SHP77 (cell line): ENCODE measurements around the gene REX1BD.
"Not testable (repeated sequence)": the region's sequence is repeated elsewhere in the genome, so short reads cannot be mapped to it uniquely, and the experiment has no call there.

Experiments
- DNase-seq, 2 experiments: peaks; one replicate each; lab custom pipeline; 2025; lab: John Stamatoyannopoulos, UW

Gene REX1BD

GRCh38 chr19:18588611-18589379, at the start of gene REX1BD:
REX1BD (plus strand) TSS chr19:18588798; CDS start chr19:18588802, 4 bp downstream.
- DNase-seq, result peak; percentile 73 to 91

- no peak for DNase-seq
These were observed 49.2 kb upstream of the REX1BD start for GRCh38 chr19:18539372-18539771.

GRCh38 chr19:18540200-18540599, 48.4 kb upstream of the REX1BD start:
- DNase-seq, result not testable (repeated sequence)

GRCh38 chr19:18541258-18541991, 47.2 kb upstream of the REX1BD start:
- no peak for DNase-seq

- DNase-seq, result no peak
These were observed 46.3 kb upstream of the REX1BD start for GRCh38 chr19:18541992-18542940.

- DNase-seq, result peak; percentile 90 to 93
These were observed 45.4 kb upstream of the REX1BD start, which contains the start of gene FKBP8 for GRCh38 chr19:18542941-18543813. FKBP8 (minus strand) TSS chr19:18543573; CDS start chr19:18541970, 1,603 bp downstream.

GRCh38 chr19:18543814-18544475, 44.7 kb upstream of the REX1BD start:
- DNase-seq, result peak; percentile 80 to 82

GRCh38 chr19:18551631-18552030, 37.0 kb upstream of the REX1BD start:
- DNase-seq, result no peak

GRCh38 chr19:18557411-18558201, 31.0 kb upstream of the REX1BD start, which contains the start of gene KXD1:
KXD1 (plus strand) TSS chr19:18557870; CDS start chr19:18562057, 4,187 bp downstream.
- DNase-seq, result peak; percentile 99 to 100

GRCh38 chr19:18558202-18558555, 30.4 kb upstream of the REX1BD start:
- no peak for DNase-seq

GRCh38 chr19:18558604-18559003, 30.0 kb upstream of the REX1BD start:
- no peak for DNase-seq

- DNase-seq, result no peak
These were observed 28.9 kb upstream of the REX1BD start for GRCh38 chr19:18559685-18560084.

- DNase-seq, result no peak
These were observed 26.5 kb upstream of the REX1BD start for GRCh38 chr19:18562086-18562485.

- no peak for DNase-seq
These were observed 21.6 kb upstream of the REX1BD start for GRCh38 chr19:18566953-18567352.

GRCh38 chr19:18568367-18568766, 20.2 kb upstream of the REX1BD start:
- no peak for DNase-seq

GRCh38 chr19:18571564-18572344, 16.8 kb upstream of the REX1BD start, which contains the start of gene UBA52:
UBA52 (plus strand) TSS chr19:18571857; CDS start chr19:18573301, 1,444 bp downstream.
- peak; percentile 99 for DNase-seq

GRCh38 chr19:18574691-18575291, 13.8 kb upstream of the REX1BD start:
- no peak for DNase-seq

- DNase-seq, result no peak
These were observed 12.2 kb upstream of the REX1BD start for GRCh38 chr19:18576383-18576782.
